ENCODE results near the gene ZSCAN5B. TPM values are rescaled to one million over a fixed set of nuclear protein-coding genes. Genes with fewer than 3 reads are reported as not detected.
A peak's percentile ranks its signal among the peaks of the same experiment; 100 is the strongest.

The ZSCAN5B gene
- polyA plus RNA-seq, 2 of the 4 experiments (the other 2 are of a cell fraction), result not detected

DNA sequence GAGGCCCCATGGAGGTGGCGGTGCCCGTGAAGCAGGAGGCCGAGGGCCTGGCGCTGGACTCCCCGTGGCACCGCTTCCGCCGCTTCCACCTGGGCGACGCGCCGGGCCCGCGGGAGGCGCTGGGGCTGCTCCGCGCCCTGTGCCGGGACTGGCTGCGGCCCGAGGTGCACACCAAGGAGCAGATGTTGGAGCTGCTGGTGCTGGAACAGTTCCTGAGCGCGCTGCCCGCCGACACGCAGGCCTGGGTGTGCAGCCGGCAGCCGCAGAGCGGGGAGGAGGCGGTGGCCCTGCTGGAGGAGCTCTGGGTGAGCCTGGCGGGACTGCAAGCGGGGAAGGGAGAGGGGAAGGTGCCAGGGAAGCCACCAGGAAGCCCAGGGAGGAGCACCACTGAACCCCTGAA lies 50.7 kb downstream of the ZSCAN5B start:
- Histone ChIP-seq H3K27ac (no peak overlapping the region), H3K4me2 (no peak overlapping the region), H3K4me1 (peaks cover 7% of the 10 kb centered on the region; the same call in 2 of the 3 replicates), H3K4me3 (no peak overlapping the region), H3K9me3 (no peaks in the 10 kb centered on the region)
- DNase-seq (ENCODE audit: low read depth in 1 of 2, low spot score in 1 of 2) (no peak), ATAC-seq (0 out of 6 replicates have a peak, but pooled peaks of 1 of the 2 experiments have one; percentile 21), FAIRE-seq (no peak)
- ChIA-PET CTCF (no interaction called here), POLR2A (no interaction called here)
- no peak for TF ChIP-seq TP53 (CRISPR knock-in tag; IDR thresholded peaks at IDR 0.05)
- TF ChIP-seq, protein P1, sequence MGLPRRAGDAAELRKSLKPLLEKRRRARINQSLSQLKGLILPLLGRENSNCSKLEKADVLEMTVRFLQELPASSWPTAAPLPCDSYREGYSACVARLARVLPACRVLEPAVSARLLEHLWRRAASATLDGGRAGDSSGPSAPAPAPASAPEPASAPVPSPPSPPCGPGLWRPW (IDR thresholded peaks at IDR 0.05), result no peak
- TF ChIP-seq HOXB13 (CRISPR knock-in tag; IDR thresholded peaks at IDR 0.05; ENCODE audit: low read depth), result no peak
- TF ChIP-seq CHD2 (IDR thresholded peaks at IDR 0.05; ENCODE audit: low read length, partially characterized antibody), result no peak
- TF ChIP-seq, protein P2, sequence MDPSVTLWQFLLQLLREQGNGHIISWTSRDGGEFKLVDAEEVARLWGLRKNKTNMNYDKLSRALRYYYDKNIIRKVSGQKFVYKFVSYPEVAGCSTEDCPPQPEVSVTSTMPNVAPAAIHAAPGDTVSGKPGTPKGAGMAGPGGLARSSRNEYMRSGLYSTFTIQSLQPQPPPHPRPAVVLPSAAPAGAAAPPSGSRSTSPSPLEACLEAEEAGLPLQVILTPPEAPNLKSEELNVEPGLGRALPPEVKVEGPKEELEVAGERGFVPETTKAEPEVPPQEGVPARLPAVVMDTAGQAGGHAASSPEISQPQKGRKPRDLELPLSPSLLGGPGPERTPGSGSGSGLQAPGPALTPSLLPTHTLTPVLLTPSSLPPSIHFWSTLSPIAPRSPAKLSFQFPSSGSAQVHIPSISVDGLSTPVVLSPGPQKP (IDR thresholded peaks at IDR 0.05; ENCODE audit: low read depth, low read length), result no peak
- TF ChIP-seq NPAS2 (CRISPR knock-in tag; IDR thresholded peaks at IDR 0.05; ENCODE audit: borderline replicate concordance), result no peak
- no peak for TF ChIP-seq RNF2 (IDR thresholded peaks at IDR 0.05; ENCODE audit: borderline replicate concordance, low read depth)
- no peak for TF ChIP-seq EHF (CRISPR knock-in tag; IDR thresholded peaks at IDR 0.05)
- TF ChIP-seq CBX2 (IDR thresholded peaks at IDR 0.05; ENCODE audit: borderline replicate concordance, low read depth), result no peak
- TF ChIP-seq POLR2AphosphoS2 (conservative IDR thresholded peaks at IDR 0.05; ENCODE audit: low read length), result no peak
- no peak for TF ChIP-seq ZNF302 (CRISPR knock-in tag; IDR thresholded peaks at IDR 0.05)
- no peak for TF ChIP-seq GATA3 (IDR thresholded peaks at IDR 0.05; ENCODE audit: borderline replicate concordance)
- 94% methylated on average over 31 of the region's 31 CpGs for WGBS (ENCODE audit: missing lambda C conversion rate)

DNA sequence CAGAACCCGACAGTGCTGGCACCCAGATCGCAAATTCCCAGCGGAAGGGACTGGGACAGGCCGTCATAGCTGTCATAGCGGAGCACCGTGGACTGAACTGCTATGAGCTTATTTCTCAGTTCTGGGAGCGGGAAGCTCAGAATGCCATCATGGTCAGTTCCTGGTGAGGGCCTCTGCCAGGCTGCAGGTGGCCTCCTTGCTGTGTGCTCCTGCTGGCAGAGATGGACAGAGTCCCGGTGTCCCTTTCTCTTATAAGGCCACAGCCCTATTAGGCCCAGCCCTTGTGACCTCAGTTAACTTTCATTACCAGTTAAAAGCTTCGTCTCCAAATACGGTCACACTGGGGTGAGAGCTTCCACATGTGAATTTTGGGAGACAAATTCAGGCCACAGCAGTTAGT lies 51.9 kb downstream of the ZSCAN5B start:
- TF ChIP-seq RAD21 (conservative IDR thresholded peaks at IDR 0.05 in 1 of 2, IDR thresholded peaks at IDR 0.05 in 1 of 2) (no peak), HOXA7 (CRISPR knock-in tag; IDR thresholded peaks at IDR 0.05) (no peak)
- CTCF ChIA-PET, result interaction anchor here (0.8 to 1.2 kb wide), 3 partner anchors 9 to 20 kb away, joined by 3 to 6 read pairs (median 3); no protein-coding TSS in a partner anchor
- FAIRE-seq (no peak), ATAC-seq (no peak), DNase-seq (ENCODE audit: low read depth in 1 of 2, low spot score in 1 of 2) (no peak)
- H3K27ac ChIP-seq, result no peak overlapping the region
- H3K4me1 ChIP-seq, result peaks cover 10% of the 10 kb centered on the region; the same call in 2 of the 3 replicates
- WGBS (ENCODE audit: missing lambda C conversion rate), result 87% methylated on average over 10 of the region's 10 CpGs
- no peak overlapping the region for H3K4me2 ChIP-seq
- POLR2A ChIA-PET, result interaction anchor here (0.7 kb wide), 1 partner anchor 24 kb away, joined by 3 read pairs; the partner anchor contains the start of gene ZNF787
- H3K9me3 ChIP-seq, result no peaks in the 10 kb centered on the region
- H3K4me3 ChIP-seq, result no peak overlapping the region

DNA sequence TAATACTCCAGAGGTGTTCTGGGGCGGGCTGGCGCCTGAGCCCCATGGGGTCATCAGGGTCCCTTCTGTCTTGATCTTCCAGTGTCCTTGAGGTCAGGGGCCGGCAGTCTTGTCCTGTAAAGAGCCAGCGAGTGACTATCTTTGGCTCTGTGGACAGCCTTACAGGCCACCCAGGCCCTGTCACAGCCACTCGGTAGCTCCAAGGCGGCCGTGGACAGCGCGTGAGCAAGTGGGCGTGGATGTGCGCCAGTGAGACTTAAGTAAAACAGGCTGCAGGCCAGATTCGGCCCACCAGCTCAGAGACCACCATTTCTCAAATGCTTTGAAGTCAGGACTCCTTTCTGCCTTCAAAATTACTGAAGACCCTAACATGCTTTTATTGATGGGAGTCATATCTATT lies 52.8 kb downstream of the ZSCAN5B start:
- ChIA-PET POLR2A (interaction anchor here (0.7 kb wide), 1 partner anchor 24 kb away, joined by 3 read pairs; the partner anchor contains the start of gene ZNF787), CTCF (no interaction called here)
- no peak overlapping the region for H3K4me2 ChIP-seq
- TF ChIP-seq NR3C1 (IDR thresholded peaks at IDR 0.05) (no peak), TP53 (CRISPR knock-in tag; IDR thresholded peaks at IDR 0.05) (no peak), HOXB5 (CRISPR knock-in tag; IDR thresholded peaks at IDR 0.05) (no peak), ZSCAN20 (CRISPR knock-in tag; IDR thresholded peaks at IDR 0.05) (no peak), HEYL (CRISPR knock-in tag; IDR thresholded peaks at IDR 0.05) (no peak), POLR2A (IDR thresholded peaks at IDR 0.05; ENCODE audit: low read length) (no peak), HOXA7 (CRISPR knock-in tag; IDR thresholded peaks at IDR 0.05) (no peak)
- TF ChIP-seq, protein P3, sequence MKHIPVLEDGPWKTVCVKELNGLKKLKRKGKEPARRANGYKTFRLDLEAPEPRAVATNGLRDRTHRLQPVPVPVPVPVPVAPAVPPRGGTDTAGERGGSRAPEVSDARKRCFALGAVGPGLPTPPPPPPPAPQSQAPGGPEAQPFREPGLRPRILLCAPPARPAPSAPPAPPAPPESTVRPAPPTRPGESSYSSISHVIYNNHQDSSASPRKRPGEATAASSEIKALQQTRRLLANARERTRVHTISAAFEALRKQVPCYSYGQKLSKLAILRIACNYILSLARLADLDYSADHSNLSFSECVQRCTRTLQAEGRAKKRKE (CRISPR knock-in tag; IDR thresholded peaks at IDR 0.05; ENCODE audit: low read depth), result no peak
- TF ChIP-seq, protein P4, sequence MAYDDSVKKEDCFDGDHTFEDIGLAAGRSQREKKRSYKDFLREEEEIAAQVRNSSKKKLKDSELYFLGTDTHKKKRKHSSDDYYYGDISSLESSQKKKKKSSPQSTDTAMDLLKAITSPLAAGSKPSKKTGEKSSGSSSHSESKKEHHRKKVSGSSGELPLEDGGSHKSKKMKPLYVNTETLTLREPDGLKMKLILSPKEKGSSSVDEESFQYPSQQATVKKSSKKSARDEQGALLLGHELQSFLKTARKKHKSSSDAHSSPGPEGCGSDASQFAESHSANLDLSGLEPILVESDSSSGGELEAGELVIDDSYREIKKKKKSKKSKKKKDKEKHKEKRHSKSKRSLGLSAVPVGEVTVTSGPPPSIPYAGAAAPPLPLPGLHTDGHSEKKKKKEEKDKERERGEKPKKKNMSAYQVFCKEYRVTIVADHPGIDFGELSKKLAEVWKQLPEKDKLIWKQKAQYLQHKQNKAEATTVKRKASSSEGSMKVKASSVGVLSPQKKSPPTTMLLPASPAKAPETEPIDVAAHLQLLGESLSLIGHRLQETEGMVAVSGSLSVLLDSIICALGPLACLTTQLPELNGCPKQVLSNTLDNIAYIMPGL (CRISPR knock-in tag; IDR thresholded peaks at IDR 0.05; ENCODE audit: borderline replicate concordance), result no peak
- H3K9me3 ChIP-seq, result no peaks in the 10 kb centered on the region
- no peak overlapping the region for H3K27ac ChIP-seq
- no peak for ATAC-seq
- no peak overlapping the region for H3K4me3 ChIP-seq
- WGBS (ENCODE audit: missing lambda C conversion rate), result 91% methylated on average over 12 of the region's 12 CpGs
- DNase-seq (ENCODE audit: low read depth in 1 of 2, low spot score in 1 of 2), result no peak
- no peak for FAIRE-seq
- H3K4me1 ChIP-seq, result peaks cover 14% of the 10 kb centered on the region; the same call in 2 of the 3 replicates
